CD4-positive, alpha-beta T cell (primary cell): ENCODE results near the gene MACROD2. TPM values are rescaled to one million over a fixed set of nuclear protein-coding genes. Genes with fewer than 3 reads are reported as not detected.

Experiments
- ATAC-seq: fragments of 200-7000 bp; cut with Tn5 transposase; one replicate; pipeline ENCODE4 v1.10.0; 2022; ENCODE audit warnings: mild to moderate bottlenecking; ENCODE audit not compliant: poor library complexity
- CTCF ChIA-PET: fragments of 350-600 bp; sonication (Branson Sonifier 250); formaldehyde crosslinking; loops from one replicate; lab custom pipeline; 2021; ENCODE audit warnings: antibody characterized with exemption, inconsistent platforms; lab: Charles Lee
- POLR2A ChIA-PET: fragments of 350-600 bp; sonication (Branson Sonifier 250); formaldehyde crosslinking; loops from one replicate; lab custom pipeline; 2021; ENCODE audit warnings: antibody characterized with exemption, inconsistent platforms; lab: Charles Lee
- DNase-seq, 14 experiments: peaks; one replicate each; pipeline ENCODE4 v3.0.0-alpha.2; 2013 to 2020; ENCODE audit warnings: mixed read lengths in 2 of 14
- H3K27ac ChIP-seq, 2 donors: one replicate each; pipeline versions ENCODE4 v1.5.1 to v1.7.0; 2013; ENCODE audit warnings: low read length in 2 of 2, low read depth in 1 of 2, mild to moderate bottlenecking in 1 of 2
- H3K27me3 ChIP-seq, 2 experiments: 1 replicate in 1 of 2; 2 replicates in 1 of 2; pipeline versions ENCODE4 v1.6.1 to v1.7.0; 2013; ENCODE audit warnings: low read length in 2 of 2, control low read depth in 1 of 2, mild to moderate bottlenecking in 1 of 2, moderate library complexity in 1 of 2; ENCODE audit not compliant: insufficient read depth in 2 of 2, control insufficient read depth in 1 of 2
- H3K36me3 ChIP-seq: one replicate; pipeline ENCODE4 v1.6.1; 2013; ENCODE audit warnings: low read length, control low read depth; ENCODE audit not compliant: insufficient read depth
- H3K4me1 ChIP-seq: one replicate; pipeline ENCODE4 v1.6.1; 2013; ENCODE audit warnings: low read length, control low read depth; ENCODE audit not compliant: insufficient read depth
- H3K4me3 ChIP-seq: one replicate; pipeline ENCODE4 v1.5.1; 2013; ENCODE audit warnings: mild to moderate bottlenecking, low read length, moderate library complexity
- H3K9me3 ChIP-seq, 2 experiments: 1 replicate in 1 of 2; 2 replicates in 1 of 2; pipeline versions ENCODE4 v1.6.1 to v1.7.0; 2013; ENCODE audit warnings: low read length in 2 of 2, mild to moderate bottlenecking in 2 of 2, control low read depth in 1 of 2, moderate library complexity in 1 of 2; ENCODE audit not compliant: control insufficient read depth in 1 of 2, insufficient read depth in 1 of 2
- H3K27ac Mint-ChIP-seq: one replicate; pipeline ENCODE4 v1.8.0; 2020; ENCODE audit warnings: mixed read lengths
- H3K27me3 Mint-ChIP-seq: one replicate; pipeline ENCODE4 v1.8.0; 2021; ENCODE audit warnings: mixed read lengths
- H3K36me3 Mint-ChIP-seq: one replicate; pipeline ENCODE4 v1.8.0; 2021; ENCODE audit warnings: low read depth, mixed read lengths
- H3K4me1 Mint-ChIP-seq: one replicate; pipeline ENCODE4 v1.8.0; 2021; ENCODE audit warnings: low read depth, mixed read lengths
- H3K4me3 Mint-ChIP-seq: one replicate; pipeline ENCODE4 v1.8.0; 2020; ENCODE audit warnings: mild to moderate bottlenecking, mixed read lengths
- H3K9me3 Mint-ChIP-seq: one replicate; pipeline ENCODE4 v1.8.0; 2020; ENCODE audit warnings: mixed read lengths
- CTCF ChIP-seq: fragments of 200-600 bp; IDR thresholded peaks from one replicate; pipeline ENCODE4 v1.8.0; 2022; ENCODE audit warnings: antibody characterized with exemption, mild to moderate bottlenecking
- intact Hi-C, 2 experiments: fragments of 100-400 bp; cut with DNase I in 1 of 2; cut with micrococcal nuclease in 1 of 2; formaldehyde crosslinking; loops; one replicate each; pipeline versions ENCODE4 v1.15.1 to v1.9.0; 2023 to 2025; cut with DNase I, micrococcal nuclease
- total RNA-seq, 174 experiments: library from RNA in 2 of 174; stranded (reverse) in 2 of 174; gene quantifications; one replicate each; pipeline ENCODE4 v1.2.3 and lab custom pipeline; 2021 to 2026

MACROD2 gene
- total RNA-seq, 2 experiments from 2014 or later: not detected

- Mint-ChIP-seq H3K27ac (no peak overlapping the region), H3K27me3 (no peaks in the 10 kb centered on the region), H3K9me3 (peaks cover 19% of the 10 kb centered on the region), H3K4me3 (no peak overlapping the region), H3K36me3 (no peaks in the 10 kb centered on the region), H3K4me1 (no peaks in the 10 kb centered on the region)
- no peak overlapping the region for H3K27ac ChIP-seq
- intact Hi-C loops: no loop called here
- no peak overlapping the region for H3K4me3 ChIP-seq
- ChIA-PET CTCF (no interaction called here), POLR2A (no interaction called here)
- ATAC-seq (no peak), DNase-seq (no peak)
- no peaks in the 10 kb centered on the region for H3K27me3 ChIP-seq
- no peaks in the 10 kb centered on the region for H3K4me1 ChIP-seq
- H3K36me3 ChIP-seq: no peaks in the 10 kb centered on the region
- TF ChIP-seq CTCF: no peak
- peaks cover 12 to 22% of the 10 kb centered on the region in 2 experiments for H3K9me3 ChIP-seq
Measured at GRCh38 chr20:15555913-15556312, 1560.6 kb downstream of the MACROD2 start.

- no peak overlapping the region for H3K4me3 Mint-ChIP-seq
- no peak for DNase-seq
Measured at GRCh38 chr20:15556869-15557268, 1561.6 kb downstream of the MACROD2 start.

DNA sequence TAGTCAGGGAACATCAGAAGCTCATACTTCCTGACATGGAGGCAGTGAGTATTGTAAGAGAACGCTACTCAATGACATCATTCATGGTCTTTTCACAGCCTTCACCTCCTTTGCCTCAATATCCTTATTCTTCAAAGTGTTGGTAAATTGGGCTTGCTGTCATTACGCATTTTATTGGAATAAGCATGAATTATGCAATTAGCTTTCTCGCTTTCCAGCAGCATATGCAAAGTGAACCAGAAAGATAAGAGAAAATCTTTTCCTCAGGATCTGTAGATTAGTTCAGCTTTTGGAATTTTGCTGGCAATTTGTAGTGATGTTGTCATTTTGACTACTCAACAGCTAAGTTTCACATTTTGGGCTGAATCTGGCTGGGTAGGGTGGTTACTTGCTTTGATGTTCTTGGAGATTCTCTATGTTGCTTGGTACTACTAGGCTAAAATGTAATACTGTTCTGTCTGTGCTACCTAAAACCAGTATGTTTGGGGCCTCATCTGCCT is 1565.8 kb downstream of the MACROD2 start:
- H3K4me3 ChIP-seq: no peak overlapping the region
- no peaks in the 10 kb centered on the region for H3K4me1 ChIP-seq
- H3K27me3 ChIP-seq: no peaks in the 10 kb centered on the region
- no peak overlapping the region for H3K27ac Mint-ChIP-seq
- H3K4me1 Mint-ChIP-seq: no peaks in the 10 kb centered on the region
- no peaks in the 10 kb centered on the region for H3K36me3 Mint-ChIP-seq
- ChIA-PET POLR2A (no interaction called here), CTCF (no interaction called here)
- no peak for ATAC-seq
- peaks cover 0 to 5% of the 10 kb centered on the region in 2 experiments for H3K9me3 ChIP-seq
- intact Hi-C loops: no loop called here
- H3K27ac ChIP-seq: no peak overlapping the region
- H3K27me3 Mint-ChIP-seq: no peaks in the 10 kb centered on the region
- no peak overlapping the region for H3K4me3 Mint-ChIP-seq
- H3K36me3 ChIP-seq: no peaks in the 10 kb centered on the region
- no peak for DNase-seq
- H3K9me3 Mint-ChIP-seq: peaks cover 9% of the 10 kb centered on the region
- TF ChIP-seq CTCF: no peak

More at GRCh38 chr20:15556869-15557268, 1561.6 kb downstream of the MACROD2 start:
- H3K27ac Mint-ChIP-seq: no peak overlapping the region
- H3K9me3 Mint-ChIP-seq: peaks cover 19% of the 10 kb centered on the region
- no peaks in the 10 kb centered on the region for H3K27me3 Mint-ChIP-seq
- H3K36me3 Mint-ChIP-seq: no peaks in the 10 kb centered on the region
- Histone ChIP-seq H3K4me3 (no peak overlapping the region), H3K9me3 (peaks cover 7 to 22% of the 10 kb centered on the region in 2 experiments), H3K36me3 (no peaks in the 10 kb centered on the region), H3K27me3 (no peaks in the 10 kb centered on the region), H3K27ac (no peak overlapping the region), H3K4me1 (no peaks in the 10 kb centered on the region)
- CTCF ChIA-PET: no interaction called here
- intact Hi-C loops: no loop called here
- TF ChIP-seq CTCF: no peak
- POLR2A ChIA-PET: no interaction called here
- no peak for ATAC-seq
- no peaks in the 10 kb centered on the region for H3K4me1 Mint-ChIP-seq
